OCI-LY7 (cell line): ENCODE data around the gene GRM5.

Experiments used
- EZH2phosphoT487 ChIP-seq: fragments of 200-600 bp; sonication (generic); IDR thresholded peaks from 2 replicates; pipeline ENCODE4 v1.6.1; 2018; ENCODE audit warnings: low read depth, borderline replicate concordance, mild to moderate bottlenecking, mixed run types, antibody characterized with exemption, low read length, moderate library complexity, mixed read lengths
- TF ChIP-seq, protein P1 (sequence below): fragments of 200-600 bp; sonication (generic); conservative IDR thresholded peaks from 2 replicates; pipeline ENCODE4 v1.5.1; 2014; ENCODE audit warnings: mild to moderate bottlenecking, antibody characterized with exemption, low read length, moderate library complexity, mixed read lengths

- TF ChIP-seq, protein P1, sequence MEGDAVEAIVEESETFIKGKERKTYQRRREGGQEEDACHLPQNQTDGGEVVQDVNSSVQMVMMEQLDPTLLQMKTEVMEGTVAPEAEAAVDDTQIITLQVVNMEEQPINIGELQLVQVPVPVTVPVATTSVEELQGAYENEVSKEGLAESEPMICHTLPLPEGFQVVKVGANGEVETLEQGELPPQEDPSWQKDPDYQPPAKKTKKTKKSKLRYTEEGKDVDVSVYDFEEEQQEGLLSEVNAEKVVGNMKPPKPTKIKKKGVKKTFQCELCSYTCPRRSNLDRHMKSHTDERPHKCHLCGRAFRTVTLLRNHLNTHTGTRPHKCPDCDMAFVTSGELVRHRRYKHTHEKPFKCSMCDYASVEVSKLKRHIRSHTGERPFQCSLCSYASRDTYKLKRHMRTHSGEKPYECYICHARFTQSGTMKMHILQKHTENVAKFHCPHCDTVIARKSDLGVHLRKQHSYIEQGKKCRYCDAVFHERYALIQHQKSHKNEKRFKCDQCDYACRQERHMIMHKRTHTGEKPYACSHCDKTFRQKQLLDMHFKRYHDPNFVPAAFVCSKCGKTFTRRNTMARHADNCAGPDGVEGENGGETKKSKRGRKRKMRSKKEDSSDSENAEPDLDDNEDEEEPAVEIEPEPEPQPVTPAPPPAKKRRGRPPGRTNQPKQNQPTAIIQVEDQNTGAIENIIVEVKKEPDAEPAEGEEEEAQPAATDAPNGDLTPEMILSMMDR, result no peak
- no peak for TF ChIP-seq EZH2phosphoT487
These were observed 49.6 kb downstream of the GRM5 start for GRCh38 chr11:89016214-89016613.
